NCI-H82 (cell line): ENCODE measurements around the gene MROH7.

ENCODE experiments used
- DNase-seq: peaks from one replicate; lab custom pipeline; 2025; lab: John Stamatoyannopoulos, UW

The MROH7 gene

DNA sequence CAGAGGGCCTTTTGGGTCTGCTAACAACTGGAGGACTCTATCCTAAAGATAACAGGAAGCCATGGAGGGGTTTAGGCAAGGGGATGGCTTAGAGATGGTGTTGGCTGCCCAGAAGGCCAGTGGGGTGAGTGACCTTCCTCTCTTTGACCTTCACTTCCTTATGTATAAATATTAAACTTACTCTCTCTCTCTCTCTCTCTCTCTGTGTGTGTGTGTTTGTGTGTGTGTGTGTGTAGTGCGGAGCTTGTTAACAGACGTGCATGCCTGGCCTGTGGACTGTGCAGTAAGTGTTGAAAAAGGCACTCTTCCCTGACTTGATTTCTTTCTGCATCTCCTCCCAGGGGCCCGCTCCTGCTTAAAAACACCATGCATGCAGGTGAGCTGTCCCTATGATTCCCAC, 10.0 kb downstream of the MROH7 start:
- no peak for DNase-seq

GRCh38 chr1:54652168-54652567, 10.6 kb downstream of the MROH7 start:
- no peak for DNase-seq

- no peak for DNase-seq
Observed at GRCh38 chr1:54653036-54653435, 11.4 kb downstream of the MROH7 start.

DNA sequence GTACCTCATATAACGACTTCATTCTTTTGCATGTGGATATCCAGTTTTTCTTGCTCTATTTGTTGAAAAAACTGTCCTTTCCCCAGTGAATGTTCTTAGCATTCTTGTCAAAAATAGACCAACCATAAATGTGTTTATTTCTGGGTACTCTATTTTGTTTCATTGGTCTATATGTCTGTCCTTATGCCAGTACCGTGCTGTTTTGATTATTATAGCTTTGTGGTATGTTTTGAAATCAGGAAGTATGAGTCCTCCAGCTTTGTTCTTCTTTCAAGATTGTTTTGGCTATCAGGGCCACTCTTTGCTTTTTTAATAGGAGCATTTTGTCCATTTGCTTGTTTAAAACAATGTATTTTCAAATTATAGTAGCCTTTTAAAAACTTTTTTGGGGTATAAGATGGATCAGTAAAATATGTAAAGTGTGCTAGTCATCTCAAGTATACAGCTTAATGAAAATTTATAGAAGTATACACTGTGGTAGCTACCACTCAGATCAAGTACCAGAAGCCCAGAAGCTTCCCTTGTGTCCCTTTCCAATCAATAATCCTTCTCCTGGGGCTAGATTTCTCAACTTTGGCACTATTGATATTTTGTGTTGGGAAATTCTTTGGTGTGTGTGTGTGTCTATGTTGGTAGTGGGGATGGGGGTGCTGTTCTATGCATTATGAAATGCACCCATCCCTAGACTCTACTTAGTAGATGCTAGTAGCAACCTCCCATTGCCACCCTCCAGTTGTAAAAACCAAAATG, 16.8 kb downstream of the MROH7 start:
- no peak for DNase-seq

GRCh38 chr1:54663725-54664124, 22.1 kb downstream of the MROH7 start:
- DNase-seq, result no peak

- no peak for DNase-seq
Observed at GRCh38 chr1:54664364-54664763, 22.8 kb downstream of the MROH7 start.

DNA sequence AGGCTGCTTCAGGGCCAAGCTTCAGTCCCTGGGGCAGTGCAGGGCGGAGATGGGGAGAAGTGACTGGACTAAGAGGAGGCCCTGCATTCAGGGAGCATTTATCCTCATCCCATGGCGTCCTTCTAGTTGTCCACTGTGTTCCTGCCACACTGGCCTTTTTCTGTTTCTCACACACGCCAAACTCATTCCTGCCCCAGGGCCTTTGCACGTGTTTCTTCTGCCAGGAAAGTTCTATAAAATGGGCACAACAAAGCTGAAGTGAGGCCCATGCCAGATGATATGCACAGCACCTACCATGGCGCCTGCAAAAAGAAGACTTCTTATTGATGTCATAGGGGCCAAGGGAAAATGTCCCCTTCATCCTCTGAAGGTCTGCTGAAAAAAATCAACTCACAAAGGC, 24.3 kb downstream of the MROH7 start:
- DNase-seq, result no peak

DNA sequence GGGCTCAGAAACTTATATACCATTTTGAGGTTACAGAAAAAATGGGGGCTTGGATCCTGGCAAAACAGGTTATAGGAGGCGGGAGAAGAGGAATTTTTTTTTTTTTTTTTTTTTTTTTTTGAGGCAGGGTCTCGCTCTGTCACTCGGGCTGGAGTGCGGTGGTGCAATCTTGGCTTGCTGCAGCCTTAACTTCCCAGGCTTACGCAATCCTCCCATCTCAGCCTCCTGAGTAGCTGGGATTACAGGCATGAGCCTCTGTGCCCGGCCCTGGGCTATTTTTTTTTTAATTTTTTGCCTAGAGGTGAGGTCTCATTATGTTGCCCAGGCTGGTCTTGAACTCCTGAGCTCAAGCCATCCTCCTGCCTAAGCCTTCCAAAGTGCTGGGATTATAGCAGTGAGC, 24.7 kb downstream of the MROH7 start:
- DNase-seq, result no peak

- DNase-seq, result no peak
Observed at GRCh38 chr1:54667797-54668196, 26.2 kb downstream of the MROH7 start.

DNA sequence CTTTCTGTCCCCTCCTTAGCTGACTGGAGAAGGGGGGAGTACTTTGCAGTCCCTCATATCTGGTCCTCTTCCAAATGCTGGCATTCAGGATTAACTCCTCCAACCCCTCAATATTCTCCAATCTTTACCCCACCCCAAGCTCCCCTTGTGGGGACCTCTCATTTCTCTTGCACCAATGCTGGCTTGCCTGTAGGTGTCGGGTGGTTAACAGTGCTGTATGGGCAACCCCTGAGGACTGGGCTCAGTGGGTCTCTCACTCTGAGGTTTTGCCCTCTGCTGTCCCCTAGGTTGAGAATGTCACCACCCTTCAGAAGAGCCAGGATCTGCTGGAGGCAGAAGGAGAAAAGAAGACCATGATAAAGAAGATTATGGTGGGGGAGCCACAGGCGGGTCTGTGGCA, 27.0 kb downstream of the MROH7 start:
- DNase-seq, result no peak

DNA sequence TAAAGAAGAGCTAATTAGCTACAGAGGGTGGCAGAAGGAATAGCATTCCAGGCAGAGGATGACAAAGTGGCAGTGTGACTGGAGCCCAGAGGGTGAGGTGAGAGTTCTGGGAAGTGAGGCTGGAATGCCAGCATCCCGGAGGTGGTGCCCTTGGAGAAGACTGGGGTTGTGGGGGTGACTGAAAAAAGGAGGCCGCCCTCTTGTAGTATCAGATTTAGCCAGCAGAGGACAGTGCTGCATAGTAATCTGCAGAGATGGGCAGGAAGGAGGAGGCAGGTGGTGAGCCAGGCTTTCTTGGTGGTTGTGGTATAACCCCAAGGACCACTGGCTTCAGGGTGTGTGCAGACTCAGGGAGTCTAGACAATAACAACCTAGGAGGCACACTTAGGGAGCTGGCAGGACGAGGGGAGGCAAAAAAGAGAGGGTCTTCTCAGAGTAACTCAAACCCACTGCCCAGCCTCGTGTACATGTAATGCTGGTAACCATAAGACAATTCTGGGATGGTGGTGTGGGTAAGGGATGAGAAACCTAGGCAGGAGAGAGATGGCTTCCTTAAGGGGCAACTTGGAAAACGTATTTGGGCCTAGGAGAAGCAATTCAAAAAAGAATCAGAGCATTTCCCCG, 30.5 kb downstream of the MROH7 start:
- peak; percentile 90 for DNase-seq

GRCh38 chr1:54678776-54679643, 37.4 kb downstream of the MROH7 start:
- no peak for DNase-seq

GRCh38 chr1:54679706-54680105, 38.1 kb downstream of the MROH7 start:
- DNase-seq, result no peak

DNA sequence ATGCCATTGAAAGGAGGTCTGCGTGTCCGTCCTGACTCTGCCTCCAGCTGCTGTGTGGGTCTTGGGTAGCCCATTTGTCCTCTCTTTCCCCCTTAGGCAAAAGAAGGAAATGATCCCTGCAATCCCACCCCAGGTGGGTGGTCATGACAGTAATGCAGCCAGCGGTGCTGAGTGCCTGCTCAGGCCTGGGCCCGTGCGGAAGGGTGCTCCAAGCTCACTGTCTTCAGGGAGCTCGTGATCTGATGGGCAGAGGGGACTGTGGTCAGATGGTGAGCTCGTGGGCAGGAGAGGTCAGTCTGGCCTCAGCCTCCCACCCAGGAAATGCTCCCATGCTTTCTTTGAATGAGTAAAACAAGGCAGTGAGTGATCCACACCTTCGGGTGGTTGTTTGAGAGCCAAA, 38.8 kb downstream of the MROH7 start:
- no peak for DNase-seq

- peak; percentile 50 for DNase-seq
Observed at GRCh38 chr1:54681358-54681757, 39.8 kb downstream of the MROH7 start.

DNA sequence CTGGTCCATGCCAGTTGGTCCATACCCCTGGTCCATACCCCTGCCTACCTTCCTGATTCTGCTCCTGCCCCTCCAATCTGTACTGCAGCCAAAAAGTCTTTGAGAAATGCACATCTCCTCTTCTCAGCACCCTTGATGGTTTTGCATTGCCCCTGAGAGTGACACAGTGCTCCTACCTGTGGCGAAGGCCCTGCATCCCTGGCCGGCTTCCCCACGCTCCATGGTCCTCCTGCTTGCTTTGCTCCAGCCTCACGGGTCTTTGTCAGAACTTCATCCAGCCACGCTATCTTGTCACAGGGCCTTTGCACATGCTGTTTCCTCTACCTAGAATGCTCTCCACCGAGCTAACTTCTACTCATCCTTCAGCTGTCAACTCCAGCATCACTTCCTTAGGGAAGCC, 41.9 kb downstream of the MROH7 start:
- no peak for DNase-seq

GRCh38 chr1:54685335-54685905, 43.8 kb downstream of the MROH7 start:
- no peak for DNase-seq

DNA sequence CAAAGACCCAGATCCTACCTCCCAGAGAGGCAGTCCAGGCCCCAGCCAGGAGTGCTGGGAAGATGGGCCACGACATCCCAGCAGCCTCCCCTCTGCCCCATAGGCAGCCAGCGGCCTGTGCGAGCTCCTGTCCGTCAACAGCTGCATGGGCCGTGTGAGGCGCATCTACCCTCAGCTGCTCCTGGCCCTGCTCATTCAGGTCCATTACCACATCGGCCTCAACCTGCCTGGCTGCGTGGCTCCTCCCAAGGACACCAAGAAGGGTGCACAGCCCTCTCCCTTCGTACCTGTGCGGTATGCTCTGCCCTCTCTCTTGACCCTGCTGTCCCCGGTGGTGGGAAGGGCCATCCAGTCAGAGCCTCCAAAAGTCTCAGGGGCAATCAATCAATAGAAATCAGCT, 44.6 kb downstream of the MROH7 start:
- DNase-seq, result no peak

GRCh38 chr1:54694771-54695170, 53.2 kb downstream of the MROH7 start:
- no peak for DNase-seq

DNA sequence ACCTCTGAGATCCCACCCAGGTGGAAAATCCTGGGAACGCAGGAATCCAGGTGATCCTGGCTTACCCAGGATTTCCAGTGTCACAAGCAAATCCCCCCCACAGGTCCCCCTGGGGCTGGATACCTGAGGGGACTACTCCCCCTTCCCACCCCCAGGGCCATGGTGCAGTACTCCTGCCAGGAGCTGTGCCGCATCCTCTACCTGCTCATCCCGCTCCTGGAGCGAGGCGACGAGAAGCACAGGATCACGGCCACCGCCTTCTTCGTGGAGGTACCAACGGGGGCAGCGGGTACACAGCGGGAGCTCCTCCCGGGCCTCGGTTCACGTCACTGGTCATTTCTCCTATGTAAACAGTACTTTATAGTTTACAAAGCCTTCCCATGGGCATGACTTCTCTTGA, 53.6 kb downstream of the MROH7 start:
- no peak for DNase-seq

DNA sequence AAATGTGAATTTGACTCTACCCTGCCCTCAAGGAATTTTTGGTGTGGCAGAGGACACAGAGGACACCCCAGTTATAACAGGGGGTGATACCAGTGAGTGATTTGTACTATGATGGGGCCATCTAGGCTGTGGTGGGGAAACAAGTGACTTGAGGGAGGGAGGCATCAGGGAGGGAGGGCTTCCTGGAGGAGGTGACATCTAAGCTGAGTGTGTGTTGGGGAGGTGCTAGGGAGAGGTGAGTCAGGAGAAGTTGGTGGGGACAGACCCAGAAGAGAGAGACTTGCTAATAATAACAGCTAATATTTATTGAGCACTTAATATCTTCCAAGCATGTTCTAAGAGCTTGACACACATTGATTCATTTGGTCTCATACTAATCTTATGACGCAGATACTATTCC, 54.2 kb downstream of the MROH7 start:
- no peak for DNase-seq

GRCh38 chr1:54696262-54696661, 54.7 kb downstream of the MROH7 start:
- no peak for DNase-seq

- no peak for DNase-seq
Observed at GRCh38 chr1:54697896-54698295, 56.3 kb downstream of the MROH7 start.
